SK-N-SH (cell line): ENCODE results near the gene S100A4. TPM values are rescaled to one million over a fixed set of nuclear protein-coding genes. Genes with fewer than 3 reads are reported as not detected.

Experiments used
- CTCF ChIA-PET: fragments of 300-600, 350-600 bp; formaldehyde crosslinking; extraction: SDS; loops from one replicate; lab custom pipeline; 2021; lab: Yijun Ruan, JAX
- POLR2A ChIA-PET: fragments of 350-600 bp; sonication (Branson Sonifier 250); formaldehyde crosslinking; extraction: SDS; loops from one replicate; lab custom pipeline; 2020; ENCODE audit warnings: antibody characterized with exemption, inconsistent platforms; lab: Yijun Ruan, JAX
- DNase-seq: peaks from one replicate; pipeline ENCODE4 v3.0.0; 2012
- H2AFZ ChIP-seq: fragments of 200-600 bp; sonication (generic); 2 replicates; pipeline ENCODE4 v1.8.1; 2016; ENCODE audit warnings: antibody characterized with exemption, mild to moderate bottlenecking, low read depth
- H3F3A ChIP-seq: fragments of 200-600 bp; sonication (generic); replicated peaks from 2 replicates; pipeline ENCODE3; 2016; ENCODE audit warnings: antibody characterized with exemption, mild to moderate bottlenecking; ENCODE audit not compliant: insufficient read depth
- H3K27ac ChIP-seq, 2 experiments: fragments of 200-500 bp in 1 of 2; fragments of 200-600 bp in 1 of 2; sonication (Bioruptor generic) in 1 of 2; sonication (generic), shearing (Covaris generic) in 1 of 2; 2 replicates each; pipeline versions ENCODE4 v1.5.1 to v1.6.1; 2014 to 2016; ENCODE audit warnings: low read depth in 2 of 2, inconsistent platforms in 1 of 2, low read length in 1 of 2, mild to moderate bottlenecking in 1 of 2, mixed read lengths in 1 of 2
- H3K27me3 ChIP-seq: fragments of 200-600 bp; sonication (generic), shearing (Covaris generic); 2 replicates; pipeline ENCODE4 v1.6.1; 2016; ENCODE audit warnings: mixed run types; ENCODE audit not compliant: insufficient read depth
- H3K36me3 ChIP-seq, 2 experiments: fragments of 200-500 bp in 1 of 2; fragments of 200-600 bp in 1 of 2; sonication (Bioruptor generic) in 1 of 2; sonication (generic) in 1 of 2; replicated peaks in 1 of 2; 2 replicates each; pipeline versions ENCODE3 to v1.5.1; 2014 to 2016; ENCODE audit warnings: low read length in 1 of 2, mild to moderate bottlenecking in 1 of 2; ENCODE audit not compliant: insufficient read depth in 2 of 2, control insufficient read depth in 1 of 2
- H3K4me1 ChIP-seq, 2 experiments: fragments of 200-500 bp in 1 of 2; fragments of 200-600 bp in 1 of 2; sonication (Bioruptor generic) in 1 of 2; sonication (generic), shearing (Covaris generic) in 1 of 2; 2 replicates each; pipeline versions ENCODE4 v1.5.1 to v1.6.1; 2014 to 2016; ENCODE audit warnings: low read depth in 1 of 2, low read length in 1 of 2, mixed run types in 1 of 2; ENCODE audit not compliant: insufficient read depth in 2 of 2, control insufficient read depth in 1 of 2
- H3K4me2 ChIP-seq: fragments of 200-600 bp; sonication (generic), shearing (Covaris generic); 2 replicates; pipeline ENCODE4 v1.6.1; 2017; ENCODE audit warnings: mixed run types
- H3K4me3 ChIP-seq, 2 experiments: fragments of 200-500 bp in 1 of 2; fragments of 200-600 bp in 1 of 2; sonication (Bioruptor generic) in 1 of 2; sonication (generic), shearing (Covaris generic) in 1 of 2; 2 replicates each; pipeline versions ENCODE4 v1.5.1 to v1.8.1; 2014 to 2016; ENCODE audit warnings: low read depth in 2 of 2, inconsistent platforms in 1 of 2, low read length in 1 of 2, mild to moderate bottlenecking in 1 of 2, mixed read lengths in 1 of 2, moderate library complexity in 1 of 2
- H3K79me2 ChIP-seq: fragments of 200-600 bp; sonication (generic); 2 replicates; pipeline ENCODE4 v1.8.1; 2017; ENCODE audit warnings: mild to moderate bottlenecking; ENCODE audit not compliant: insufficient read depth
- H3K9ac ChIP-seq: fragments of 200-600 bp; sonication (generic); 2 replicates; pipeline ENCODE4 v1.6.1; 2017; ENCODE audit warnings: mixed run types
- H3K9me2 ChIP-seq: fragments of 200-600 bp; sonication (generic); 2 replicates; pipeline ENCODE4 v1.6.1; 2017; ENCODE audit warnings: mixed run types
- H3K9me3 ChIP-seq: fragments of 200-600 bp; sonication (generic); 2 replicates; pipeline ENCODE4 v1.6.1; 2017; ENCODE audit warnings: mixed run types, mild to moderate bottlenecking, moderate library complexity
- H4K20me1 ChIP-seq: fragments of 200-600 bp; sonication (generic); 2 replicates; pipeline ENCODE4 v1.6.1; 2017; ENCODE audit warnings: mild to moderate bottlenecking, mixed run types; ENCODE audit not compliant: insufficient read depth
- EZH2phosphoT487 ChIP-seq: fragments of 200-600 bp; sonication (generic); IDR thresholded peaks from 2 replicates; pipeline ENCODE4 v1.6.1; 2017; ENCODE audit warnings: low read depth, mixed run types, mild to moderate bottlenecking, antibody characterized with exemption, moderate library complexity, borderline replicate concordance
- FOXJ3 ChIP-seq: sonication (generic); formaldehyde crosslinking; IDR thresholded peaks from 2 replicates; pipeline ENCODE4 v1.5.1; 2020; ENCODE audit warnings: mild to moderate bottlenecking, missing genetic modification reagents
- FOXM1 ChIP-seq: IDR thresholded peaks from 2 replicates; pipeline ENCODE4 v1.4.0; 2012; ENCODE audit warnings: low read depth, mild to moderate bottlenecking
- GABPA ChIP-seq: IDR thresholded peaks from 2 replicates; pipeline ENCODE4 v1.4.0; 2012; ENCODE audit warnings: low read depth, mild to moderate bottlenecking
- NRF1 ChIP-seq: IDR thresholded peaks from 2 replicates; pipeline ENCODE4 v1.6.1; 2012; ENCODE audit warnings: low read depth, mild to moderate bottlenecking, low read length
- RCOR1 ChIP-seq: fragments of 150-350 bp; IDR thresholded peaks from 2 replicates; pipeline ENCODE4 v1.6.1; 2017; ENCODE audit warnings: antibody characterized with exemption, low read length
- RFX5 ChIP-seq: IDR thresholded peaks from 2 replicates; pipeline ENCODE4 v1.6.1; 2012; ENCODE audit warnings: mild to moderate bottlenecking, improper control_type of control experiment, low read length
- RXRA ChIP-seq: IDR thresholded peaks from 2 replicates; pipeline ENCODE4 v1.4.0; 2012; ENCODE audit warnings: low read depth, mild to moderate bottlenecking, borderline replicate concordance
- SIN3A ChIP-seq: IDR thresholded peaks from 2 replicates; pipeline ENCODE4 v1.6.1; 2012; ENCODE audit warnings: low read depth, mild to moderate bottlenecking, low read length, moderate library complexity, borderline replicate concordance
- YY1 ChIP-seq: IDR thresholded peaks from 2 replicates; pipeline ENCODE4 v1.4.0; 2012; ENCODE audit warnings: low read depth, mild to moderate bottlenecking
- ZBTB33 ChIP-seq: IDR thresholded peaks from 2 replicates; pipeline ENCODE4 v1.4.0; 2012; ENCODE audit warnings: low read depth, borderline replicate concordance
- WGBS: methylation state at CpG from one replicate; pipeline ENCODE4 v1.1.6; 2017; ENCODE audit warnings: low lambda C conversion rate; 5-methylcytosine and 5-hydroxymethylcytosine counted together
- polyA plus RNA-seq, 3 experiments: library from polyadenylated mRNA; depleted of rRNA; stranded (reverse); fragments of >200 nt; gene quantifications; 2 replicates each; pipeline ENCODE4 v1.2.3, GENCODE V29; 2012
- TF ChIP-seq, protein P1 (sequence below): fragments of 150-350 bp; IDR thresholded peaks from 2 replicates; pipeline ENCODE4 v1.6.1; 2017; ENCODE audit warnings: antibody characterized with exemption, low read length, low read depth, borderline replicate concordance
- TF ChIP-seq, protein P2 (sequence below): IDR thresholded peaks from 2 replicates; pipeline ENCODE4 v1.4.0; 2012; ENCODE audit warnings: low read depth, borderline replicate concordance
- TF ChIP-seq, protein P3 (sequence below): IDR thresholded peaks from 2 replicates; pipeline ENCODE4 v1.4.0; 2012; ENCODE audit warnings: low read depth
- TF ChIP-seq, protein P4 (sequence below): IDR thresholded peaks from 2 replicates; pipeline ENCODE4; 2012

The S100A4 gene
- polyA plus RNA-seq, 1 of the 3 experiments (the other 2 are of a cell fraction), result 25.4 TPM

DNA sequence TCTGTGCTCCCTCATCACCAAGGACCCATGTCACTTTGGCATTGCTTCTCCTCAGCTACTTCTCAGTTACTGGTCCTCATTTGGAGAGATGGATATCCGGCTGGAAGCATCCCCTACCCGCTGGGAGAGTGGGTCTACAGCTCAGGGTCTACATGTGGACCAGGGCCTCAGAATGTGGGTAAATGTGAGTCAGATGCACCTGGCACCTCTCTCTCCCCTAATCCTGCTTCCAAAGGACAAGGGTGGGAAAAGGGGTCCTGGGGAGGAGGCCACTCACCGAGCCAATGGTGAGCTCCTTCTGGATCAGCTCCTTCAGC is 10.7 kb downstream of the S100A4 start:
- TF ChIP-seq, protein P1, sequence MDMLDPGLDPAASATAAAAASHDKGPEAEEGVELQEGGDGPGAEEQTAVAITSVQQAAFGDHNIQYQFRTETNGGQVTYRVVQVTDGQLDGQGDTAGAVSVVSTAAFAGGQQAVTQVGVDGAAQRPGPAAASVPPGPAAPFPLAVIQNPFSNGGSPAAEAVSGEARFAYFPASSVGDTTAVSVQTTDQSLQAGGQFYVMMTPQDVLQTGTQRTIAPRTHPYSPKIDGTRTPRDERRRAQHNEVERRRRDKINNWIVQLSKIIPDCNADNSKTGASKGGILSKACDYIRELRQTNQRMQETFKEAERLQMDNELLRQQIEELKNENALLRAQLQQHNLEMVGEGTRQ, result no peak
- TF ChIP-seq RFX5 (no peak), NRF1 (no peak), RCOR1 (no peak), FOXM1 (no peak), GABPA (no peak), YY1 (no peak), EZH2phosphoT487 (no peak), SIN3A (no peak), ZBTB33 (no peak), FOXJ3 (CRISPR knock-in tag) (no peak), RXRA (no peak)
- TF ChIP-seq, protein P2, sequence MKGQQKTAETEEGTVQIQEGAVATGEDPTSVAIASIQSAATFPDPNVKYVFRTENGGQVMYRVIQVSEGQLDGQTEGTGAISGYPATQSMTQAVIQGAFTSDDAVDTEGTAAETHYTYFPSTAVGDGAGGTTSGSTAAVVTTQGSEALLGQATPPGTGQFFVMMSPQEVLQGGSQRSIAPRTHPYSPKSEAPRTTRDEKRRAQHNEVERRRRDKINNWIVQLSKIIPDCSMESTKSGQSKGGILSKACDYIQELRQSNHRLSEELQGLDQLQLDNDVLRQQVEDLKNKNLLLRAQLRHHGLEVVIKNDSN, result no peak
- TF ChIP-seq, protein P3, sequence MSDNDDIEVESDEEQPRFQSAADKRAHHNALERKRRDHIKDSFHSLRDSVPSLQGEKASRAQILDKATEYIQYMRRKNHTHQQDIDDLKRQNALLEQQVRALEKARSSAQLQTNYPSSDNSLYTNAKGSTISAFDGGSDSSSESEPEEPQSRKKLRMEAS, result no peak
- TF ChIP-seq, protein P4, sequence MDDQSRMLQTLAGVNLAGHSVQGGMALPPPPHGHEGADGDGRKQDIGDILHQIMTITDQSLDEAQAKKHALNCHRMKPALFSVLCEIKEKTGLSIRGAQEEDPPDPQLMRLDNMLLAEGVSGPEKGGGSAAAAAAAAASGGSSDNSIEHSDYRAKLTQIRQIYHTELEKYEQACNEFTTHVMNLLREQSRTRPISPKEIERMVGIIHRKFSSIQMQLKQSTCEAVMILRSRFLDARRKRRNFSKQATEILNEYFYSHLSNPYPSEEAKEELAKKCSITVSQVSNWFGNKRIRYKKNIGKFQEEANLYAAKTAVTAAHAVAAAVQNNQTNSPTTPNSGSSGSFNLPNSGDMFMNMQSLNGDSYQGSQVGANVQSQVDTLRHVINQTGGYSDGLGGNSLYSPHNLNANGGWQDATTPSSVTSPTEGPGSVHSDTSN, result no peak
- Histone ChIP-seq H4K20me1 (peaks cover 4% of the 10 kb centered on the region; the same call in 1 of the 2 replicates), H3K4me2 (peak overlapping the region; percentile 95), H3K4me1 (peaks cover 24 to 38% of the 10 kb centered on the region in 2 experiments; a peak in 3 of 4 replicates), H3K27me3 (no peaks in the 10 kb centered on the region), H3K79me2 (peaks cover 30% of the 10 kb centered on the region), H3K4me3 (peak overlapping the region; percentile 70 to 79), H3K36me3 (peaks cover 4 to 17% of the 10 kb centered on the region in 2 experiments), H3K9me3 (no peaks in the 10 kb centered on the region), H3K9ac (peak overlapping the region; percentile 98), H3K27ac (peak overlapping the region; percentile 84 to 87; a peak in 3 of 4 replicates), H3K9me2 (no peaks in the 10 kb centered on the region), H2AFZ (no peak overlapping the region), H3F3A (peaks cover 57% of the 10 kb centered on the region)
- WGBS, result 52% methylated on average over 2 of the region's 3 CpGs
- CTCF ChIA-PET, result interaction anchor here (1.1 to 8.4 kb wide), 5 partner anchors 23 to 38 kb away, joined by 3 to 45 read pairs (median 13); no protein-coding TSS in a partner anchor
- POLR2A ChIA-PET, result interaction anchor here (1.3 to 2.0 kb wide), 3 partner anchors 9 to 14 kb away, joined by 4 to 8 read pairs (median 6); no protein-coding TSS in a partner anchor
- no peak for DNase-seq
